ENCODE results near the gene TMEM18. TPM values are rescaled to one million over a fixed set of nuclear protein-coding genes. Genes with fewer than 3 reads are reported as not detected.

Gene TMEM18
- total and polyA plus RNA-seq, 2 of the 13 experiments (the other 11 are each of a cell fraction or from before 2014, with no cell fraction given), result 45.9 to 49.4 TPM

DNA sequence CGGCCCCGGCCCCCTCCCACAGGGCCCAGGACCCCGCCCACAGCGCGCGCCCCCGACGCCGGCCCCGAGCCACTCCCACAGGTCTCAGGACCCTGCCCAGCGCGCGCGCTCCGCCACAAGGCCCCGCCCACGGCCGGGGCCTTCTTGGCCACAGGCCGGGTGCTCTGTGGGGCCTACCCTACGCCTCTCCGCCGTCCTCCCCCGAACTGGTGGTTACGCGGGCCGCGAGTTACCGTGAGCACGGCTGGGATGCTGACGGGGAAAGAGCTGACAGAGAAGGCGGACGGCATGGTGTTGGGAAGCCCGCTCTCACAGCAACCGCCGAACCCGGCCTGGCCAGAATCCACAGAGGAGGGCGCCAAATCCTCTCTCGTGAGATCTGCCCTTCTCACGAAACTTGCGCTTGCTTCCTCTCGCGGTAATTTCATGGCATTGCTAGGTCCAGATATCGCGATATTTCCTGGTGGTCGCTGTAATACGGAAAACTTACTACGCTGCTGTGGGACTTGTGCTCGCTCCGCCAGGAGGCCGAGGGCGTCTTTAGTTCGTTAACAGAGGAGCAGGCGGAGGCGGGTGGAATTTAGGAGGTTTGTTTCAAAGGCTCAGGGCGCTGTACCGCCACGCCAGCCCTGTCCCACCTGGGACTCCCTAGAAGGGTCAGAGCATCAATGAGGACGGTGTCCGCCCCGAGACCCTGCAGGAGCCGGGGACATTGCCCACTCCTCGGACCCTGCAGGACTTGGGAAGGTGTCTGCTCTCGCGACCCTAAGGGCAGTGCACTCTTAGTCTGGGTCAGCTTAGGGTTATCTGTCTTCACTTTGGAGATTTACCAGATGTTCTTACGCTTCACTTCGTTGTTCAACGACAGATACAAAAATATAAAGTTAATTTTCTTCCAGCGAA lies at the start of gene TMEM18 (continued):
- TF ChIP-seq ZNF570 (CRISPR knock-in tag; IDR thresholded peaks at IDR 0.05; ENCODE audit: borderline replicate concordance) (0 out of 2 replicates have a peak, but pooled peaks have one; percentile 25), ZNF251 (CRISPR knock-in tag; IDR thresholded peaks at IDR 0.05) (0 out of 2 replicates have a peak, but pooled peaks have one; percentile 28), NFE2 (CRISPR knock-in tag; IDR thresholded peaks at IDR 0.05) (peak; percentile 21; the same call in 1 of the 2 replicates), ASH2L (IDR thresholded peaks at IDR 0.05; ENCODE audit: insufficient read length, low read depth, low read length) (peak; percentile 97), SP140L (CRISPR knock-in tag; IDR thresholded peaks at IDR 0.05; ENCODE audit: borderline replicate concordance) (peak; percentile 81; the same call in 1 of the 2 replicates), MTA3 (CRISPR knock-in tag; IDR thresholded peaks at IDR 0.05) (0 out of 2 replicates have a peak, but pooled peaks have one; percentile 64), RBFOX2 (IDR thresholded peaks at IDR 0.05; ENCODE audit: low read depth, low read length) (peak; percentile 98), ZNF761 (CRISPR knock-in tag; conservative IDR thresholded peaks at IDR 0.05) (peak; percentile 61), FOXM1 (CRISPR knock-in tag; IDR thresholded peaks at IDR 0.05) (no peak), KDM4B (CRISPR knock-in tag; IDR thresholded peaks at IDR 0.05) (peak; percentile 89)
- TF ChIP-seq, protein P1, sequence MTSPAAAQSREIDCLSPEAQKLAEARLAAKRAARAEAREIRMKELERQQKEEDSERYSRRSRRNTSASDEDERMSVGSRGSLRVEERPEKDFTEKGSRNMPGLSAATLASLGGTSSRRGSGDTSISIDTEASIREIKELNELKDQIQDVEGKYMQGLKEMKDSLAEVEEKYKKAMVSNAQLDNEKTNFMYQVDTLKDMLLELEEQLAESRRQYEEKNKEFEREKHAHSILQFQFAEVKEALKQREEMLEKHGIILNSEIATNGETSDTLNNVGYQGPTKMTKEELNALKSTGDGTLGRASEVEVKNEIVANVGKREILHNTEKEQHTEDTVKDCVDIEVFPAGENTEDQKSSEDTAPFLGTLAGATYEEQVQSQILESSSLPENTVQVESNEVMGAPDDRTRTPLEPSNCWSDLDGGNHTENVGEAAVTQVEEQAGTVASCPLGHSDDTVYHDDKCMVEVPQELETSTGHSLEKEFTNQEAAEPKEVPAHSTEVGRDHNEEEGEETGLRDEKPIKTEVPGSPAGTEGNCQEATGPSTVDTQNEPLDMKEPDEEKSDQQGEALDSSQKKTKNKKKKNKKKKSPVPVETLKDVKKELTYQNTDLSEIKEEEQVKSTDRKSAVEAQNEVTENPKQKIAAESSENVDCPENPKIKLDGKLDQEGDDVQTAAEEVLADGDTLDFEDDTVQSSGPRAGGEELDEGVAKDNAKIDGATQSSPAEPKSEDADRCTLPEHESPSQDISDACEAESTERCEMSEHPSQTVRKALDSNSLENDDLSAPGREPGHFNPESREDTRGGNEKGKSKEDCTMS (CRISPR knock-in tag; conservative IDR thresholded peaks at IDR 0.05), result peak; percentile 81; the same call in 1 of the 2 replicates
- TF ChIP-seq, protein P2, sequence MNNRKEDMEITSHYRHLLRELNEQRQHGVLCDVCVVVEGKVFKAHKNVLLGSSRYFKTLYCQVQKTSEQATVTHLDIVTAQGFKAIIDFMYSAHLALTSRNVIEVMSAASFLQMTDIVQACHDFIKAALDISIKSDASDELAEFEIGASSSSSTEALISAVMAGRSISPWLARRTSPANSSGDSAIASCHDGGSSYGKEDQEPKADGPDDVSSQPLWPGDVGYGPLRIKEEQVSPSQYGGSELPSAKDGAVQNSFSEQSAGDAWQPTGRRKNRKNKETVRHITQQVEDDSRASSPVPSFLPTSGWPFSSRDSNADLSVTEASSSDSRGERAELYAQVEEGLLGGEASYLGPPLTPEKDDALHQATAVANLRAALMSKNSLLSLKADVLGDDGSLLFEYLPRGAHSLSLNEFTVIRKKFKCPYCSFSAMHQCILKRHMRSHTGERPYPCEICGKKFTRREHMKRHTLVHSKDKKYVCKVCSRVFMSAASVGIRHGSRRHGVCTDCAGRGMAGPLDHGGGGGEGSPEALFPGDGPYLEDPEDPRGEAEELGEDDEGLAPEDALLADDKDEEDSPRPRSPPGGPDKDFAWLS (CRISPR knock-in tag; IDR thresholded peaks at IDR 0.05; ENCODE audit: borderline replicate concordance), result no peak
- TF ChIP-seq, protein P3, sequence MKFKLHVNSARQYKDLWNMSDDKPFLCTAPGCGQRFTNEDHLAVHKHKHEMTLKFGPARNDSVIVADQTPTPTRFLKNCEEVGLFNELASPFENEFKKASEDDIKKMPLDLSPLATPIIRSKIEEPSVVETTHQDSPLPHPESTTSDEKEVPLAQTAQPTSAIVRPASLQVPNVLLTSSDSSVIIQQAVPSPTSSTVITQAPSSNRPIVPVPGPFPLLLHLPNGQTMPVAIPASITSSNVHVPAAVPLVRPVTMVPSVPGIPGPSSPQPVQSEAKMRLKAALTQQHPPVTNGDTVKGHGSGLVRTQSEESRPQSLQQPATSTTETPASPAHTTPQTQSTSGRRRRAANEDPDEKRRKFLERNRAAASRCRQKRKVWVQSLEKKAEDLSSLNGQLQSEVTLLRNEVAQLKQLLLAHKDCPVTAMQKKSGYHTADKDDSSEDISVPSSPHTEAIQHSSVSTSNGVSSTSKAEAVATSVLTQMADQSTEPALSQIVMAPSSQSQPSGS (CRISPR knock-in tag; IDR thresholded peaks at IDR 0.05), result peak; percentile 71; the same call in 1 of the 2 replicates
- TF ChIP-seq, protein P4, sequence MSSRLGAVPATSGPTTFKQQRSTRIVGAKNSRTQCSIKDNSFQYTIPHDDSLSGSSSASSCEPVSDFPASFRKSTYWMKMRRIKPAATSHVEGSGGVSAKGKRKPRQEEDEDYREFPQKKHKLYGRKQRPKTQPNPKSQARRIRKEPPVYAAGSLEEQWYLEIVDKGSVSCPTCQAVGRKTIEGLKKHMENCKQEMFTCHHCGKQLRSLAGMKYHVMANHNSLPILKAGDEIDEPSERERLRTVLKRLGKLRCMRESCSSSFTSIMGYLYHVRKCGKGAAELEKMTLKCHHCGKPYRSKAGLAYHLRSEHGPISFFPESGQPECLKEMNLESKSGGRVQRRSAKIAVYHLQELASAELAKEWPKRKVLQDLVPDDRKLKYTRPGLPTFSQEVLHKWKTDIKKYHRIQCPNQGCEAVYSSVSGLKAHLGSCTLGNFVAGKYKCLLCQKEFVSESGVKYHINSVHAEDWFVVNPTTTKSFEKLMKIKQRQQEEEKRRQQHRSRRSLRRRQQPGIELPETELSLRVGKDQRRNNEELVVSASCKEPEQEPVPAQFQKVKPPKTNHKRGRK (CRISPR knock-in tag; IDR thresholded peaks at IDR 0.05), result peak; percentile 33; the same call in 1 of the 2 replicates
- TF ChIP-seq, protein P5, sequence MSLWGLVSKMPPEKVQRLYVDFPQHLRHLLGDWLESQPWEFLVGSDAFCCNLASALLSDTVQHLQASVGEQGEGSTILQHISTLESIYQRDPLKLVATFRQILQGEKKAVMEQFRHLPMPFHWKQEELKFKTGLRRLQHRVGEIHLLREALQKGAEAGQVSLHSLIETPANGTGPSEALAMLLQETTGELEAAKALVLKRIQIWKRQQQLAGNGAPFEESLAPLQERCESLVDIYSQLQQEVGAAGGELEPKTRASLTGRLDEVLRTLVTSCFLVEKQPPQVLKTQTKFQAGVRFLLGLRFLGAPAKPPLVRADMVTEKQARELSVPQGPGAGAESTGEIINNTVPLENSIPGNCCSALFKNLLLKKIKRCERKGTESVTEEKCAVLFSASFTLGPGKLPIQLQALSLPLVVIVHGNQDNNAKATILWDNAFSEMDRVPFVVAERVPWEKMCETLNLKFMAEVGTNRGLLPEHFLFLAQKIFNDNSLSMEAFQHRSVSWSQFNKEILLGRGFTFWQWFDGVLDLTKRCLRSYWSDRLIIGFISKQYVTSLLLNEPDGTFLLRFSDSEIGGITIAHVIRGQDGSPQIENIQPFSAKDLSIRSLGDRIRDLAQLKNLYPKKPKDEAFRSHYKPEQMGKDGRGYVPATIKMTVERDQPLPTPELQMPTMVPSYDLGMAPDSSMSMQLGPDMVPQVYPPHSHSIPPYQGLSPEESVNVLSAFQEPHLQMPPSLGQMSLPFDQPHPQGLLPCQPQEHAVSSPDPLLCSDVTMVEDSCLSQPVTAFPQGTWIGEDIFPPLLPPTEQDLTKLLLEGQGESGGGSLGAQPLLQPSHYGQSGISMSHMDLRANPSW (CRISPR knock-in tag; IDR thresholded peaks at IDR 0.05; ENCODE audit: borderline replicate concordance), result peak; percentile 26; the same call in 1 of the 2 replicates

All from HepG2 (cell line).